SK-N-SH (cell line): ENCODE measurements around the gene TWF2.

ENCODE experiments used
- CTCF ChIP-seq: fragments of 200-600 bp; sonication (generic); IDR thresholded peaks from 2 replicates; pipeline ENCODE4 v1.6.1; 2017; ENCODE audit warnings: antibody characterized with exemption, mild to moderate bottlenecking, moderate library complexity
- EP300 ChIP-seq, 2 experiments: IDR thresholded peaks; 2 replicates each; pipeline versions ENCODE4 v1.4.0 to v1.6.1; 2012; ENCODE audit warnings: borderline replicate concordance in 1 of 2, low read depth in 1 of 2, low read length in 1 of 2
- GATA2 ChIP-seq: sonication (generic); formaldehyde crosslinking; IDR thresholded peaks from 2 replicates; pipeline ENCODE4 v1.5.0; 2020; ENCODE audit warnings: mild to moderate bottlenecking, missing genetic modification reagents
- RAD21 ChIP-seq: IDR thresholded peaks from 2 replicates; pipeline ENCODE4 v1.6.1; 2012; ENCODE audit warnings: mild to moderate bottlenecking, low read length
- REST ChIP-seq: IDR thresholded peaks from 2 replicates; pipeline ENCODE4 v1.6.1; 2012; ENCODE audit warnings: mild to moderate bottlenecking, low read depth, low read length, moderate library complexity
- RFX5 ChIP-seq: IDR thresholded peaks from 2 replicates; pipeline ENCODE4 v1.6.1; 2012; ENCODE audit warnings: mild to moderate bottlenecking, improper control_type of control experiment, low read length
- USF2 ChIP-seq: fragments of 150-350 bp; IDR thresholded peaks from 2 replicates; pipeline ENCODE4 v1.6.1; 2017; ENCODE audit warnings: antibody characterized with exemption, low read length, low read depth, borderline replicate concordance
- YY1 ChIP-seq: IDR thresholded peaks from 2 replicates; pipeline ENCODE4 v1.4.0; 2012; ENCODE audit warnings: low read depth, mild to moderate bottlenecking
- TF ChIP-seq, protein P1 (sequence below): IDR thresholded peaks from 2 replicates; pipeline ENCODE4 v1.4.0; 2012; ENCODE audit warnings: low read depth

- no peak for TF ChIP-seq USF2
- TF ChIP-seq CTCF: no peak
- no peak for TF ChIP-seq REST
- TF ChIP-seq, protein P1, sequence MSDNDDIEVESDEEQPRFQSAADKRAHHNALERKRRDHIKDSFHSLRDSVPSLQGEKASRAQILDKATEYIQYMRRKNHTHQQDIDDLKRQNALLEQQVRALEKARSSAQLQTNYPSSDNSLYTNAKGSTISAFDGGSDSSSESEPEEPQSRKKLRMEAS: no peak
- TF ChIP-seq GATA2 (CRISPR knock-in tag): no peak
- no peak for TF ChIP-seq RAD21
- no peak for TF ChIP-seq RFX5
- TF ChIP-seq EP300 (IDR thresholded peaks at IDR 0.05; ENCODE audit: borderline replicate concordance in 1 of 2, low read depth in 1 of 2, low read length in 1 of 2): no peak
- no peak for TF ChIP-seq YY1
These were observed 50.4 kb downstream of the TWF2 start for GRCh38 chr3:52188556-52188955.
